ENCODE measurements around the gene LPAR1. TPM values are rescaled to one million over a fixed set of nuclear protein-coding genes. Genes with fewer than 3 reads are reported as not detected.
"Not testable (repeated sequence)": the region's sequence is repeated elsewhere in the genome, so short reads cannot be mapped to it uniquely, and the experiment has no call there.

Gene LPAR1
- total RNA-seq, 1 experiment from 2014 or later, result 21.7 TPM

GRCh38 chr9:111052791-111053190, 14.5 kb upstream of the LPAR1 start:
- Histone ChIP-seq H3K27me3 (replicated peaks) (no peaks in the 10 kb centered on the region), H3K9me3 (replicated peaks) (no peaks in the 10 kb centered on the region), H3K36me3 (no peaks in the 10 kb centered on the region), H3K27ac (no peak overlapping the region), H3K4me1 (replicated peaks) (no peaks in the 10 kb centered on the region), H3K4me3 (no peak overlapping the region)
- DNase-seq (ENCODE audit: low read depth in 1 of 2, low spot score in 2 of 2), result no peak

- H3K27ac ChIP-seq, result no peak overlapping the region
- H3K36me3 ChIP-seq, result no peaks in the 10 kb centered on the region
- no peaks in the 10 kb centered on the region for H3K27me3 ChIP-seq (replicated peaks)
- H3K9me3 ChIP-seq (replicated peaks), result no peaks in the 10 kb centered on the region
- no peak overlapping the region for H3K4me3 ChIP-seq
- no peak for DNase-seq (ENCODE audit: low read depth in 1 of 2, low spot score in 2 of 2)
- no peaks in the 10 kb centered on the region for H3K4me1 ChIP-seq (replicated peaks)
These were observed 13.1 kb upstream of the LPAR1 start for GRCh38 chr9:111051400-111051799.

DNA sequence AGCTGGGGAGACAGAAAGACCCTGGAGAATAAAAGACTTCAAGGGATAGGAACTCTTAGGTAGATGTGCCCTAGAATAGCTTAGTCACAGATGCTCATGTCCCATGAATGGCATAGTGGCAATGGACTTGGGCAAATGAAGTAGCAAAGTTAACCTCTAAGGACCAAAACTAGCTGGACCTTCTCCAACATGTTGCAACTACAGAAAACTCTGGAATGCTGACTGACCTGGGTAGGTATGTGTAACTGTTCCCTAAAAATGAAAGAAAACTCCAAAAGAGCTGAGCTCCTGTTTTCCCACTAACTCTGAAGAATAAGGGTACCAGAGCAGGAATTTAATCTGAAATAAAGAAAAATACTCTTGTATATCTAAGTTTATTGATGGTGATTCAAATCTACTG, 12.5 kb upstream of the LPAR1 start:
- Histone ChIP-seq H3K36me3 (no peaks in the 10 kb centered on the region), H3K27me3 (replicated peaks) (no peaks in the 10 kb centered on the region), H3K9me3 (replicated peaks) (no peaks in the 10 kb centered on the region), H3K27ac (no peak overlapping the region), H3K4me3 (no peak overlapping the region), H3K4me1 (replicated peaks) (no peaks in the 10 kb centered on the region)
- DNase-seq (ENCODE audit: low read depth in 1 of 2, low spot score in 2 of 2), result no peak

GRCh38 chr9:111047287-111047686, 9.0 kb upstream of the LPAR1 start:
- H3K9me3 ChIP-seq (replicated peaks); H3K36me3 ChIP-seq; H3K27ac ChIP-seq; H3K4me1 ChIP-seq (replicated peaks); H3K27me3 ChIP-seq (replicated peaks); H3K4me3 ChIP-seq; DNase-seq (ENCODE audit: low read depth in 1 of 2, low spot score in 2 of 2): not testable (repeated sequence)

DNA sequence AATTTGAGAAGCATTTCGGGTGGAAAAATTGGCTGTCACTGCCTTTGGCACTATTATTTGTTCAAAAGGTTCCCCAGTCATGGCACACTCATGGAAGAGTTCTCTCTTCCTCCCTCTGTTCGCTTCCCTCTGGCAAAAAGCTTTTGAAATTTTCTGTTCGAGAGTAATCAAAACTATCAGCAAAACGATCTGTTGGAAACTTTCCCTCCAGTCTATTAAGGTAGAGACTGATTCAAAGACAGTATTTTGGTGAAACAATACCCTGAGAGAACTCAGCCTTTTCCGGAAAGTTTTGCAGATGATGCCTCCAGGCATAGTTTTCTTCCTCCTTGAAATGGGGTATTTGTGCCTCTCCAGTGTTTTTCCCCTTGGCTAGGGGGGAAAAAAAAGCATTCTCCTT, 3.6 kb upstream of the LPAR1 start:
- H3K4me3 ChIP-seq, result no peak overlapping the region
- peaks cover 2% of the 10 kb centered on the region; the same call in 1 of the 2 replicates for H3K4me1 ChIP-seq (replicated peaks)
- H3K36me3 ChIP-seq, result peaks cover 3% of the 10 kb centered on the region
- H3K9me3 ChIP-seq (replicated peaks), result 0 out of 2 replicates have a peak, but pooled peaks cover 3% of the 10 kb centered on the region
- DNase-seq (ENCODE audit: low read depth in 1 of 2, low spot score in 2 of 2), result no peak
- no peaks in the 10 kb centered on the region for H3K27me3 ChIP-seq (replicated peaks)
- H3K27ac ChIP-seq, result no peak overlapping the region

DNA sequence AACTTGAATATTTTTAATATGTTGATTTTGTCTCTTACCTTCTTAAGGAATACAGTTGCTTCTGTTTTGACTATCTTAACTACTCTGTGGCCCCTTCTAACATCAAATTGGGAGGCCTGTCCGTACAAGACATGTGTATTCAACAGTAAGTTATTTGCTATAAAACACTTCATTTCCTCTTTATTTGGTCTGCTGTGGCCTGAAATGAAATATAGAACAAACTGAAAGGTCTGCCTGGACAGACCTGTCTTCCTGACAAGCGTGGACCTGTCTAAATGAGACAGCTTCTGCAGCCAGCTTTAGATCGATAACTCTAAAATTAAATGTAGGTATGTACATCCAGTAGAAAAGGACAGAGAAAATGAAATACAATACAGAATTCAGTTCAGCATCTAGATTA, 2.2 kb upstream of the LPAR1 start:
- H3K27me3 ChIP-seq (replicated peaks), result no peaks in the 10 kb centered on the region
- no peak overlapping the region for H3K4me3 ChIP-seq
- H3K36me3 ChIP-seq, result peaks cover 7% of the 10 kb centered on the region
- no peak overlapping the region for H3K27ac ChIP-seq
- peaks cover 8% of the 10 kb centered on the region; the same call in 1 of the 2 replicates for H3K4me1 ChIP-seq (replicated peaks)
- H3K9me3 ChIP-seq (replicated peaks), result 0 out of 2 replicates have a peak, but pooled peaks cover 3% of the 10 kb centered on the region
- DNase-seq (ENCODE audit: low read depth in 1 of 2, low spot score in 2 of 2), result no peak

DNA sequence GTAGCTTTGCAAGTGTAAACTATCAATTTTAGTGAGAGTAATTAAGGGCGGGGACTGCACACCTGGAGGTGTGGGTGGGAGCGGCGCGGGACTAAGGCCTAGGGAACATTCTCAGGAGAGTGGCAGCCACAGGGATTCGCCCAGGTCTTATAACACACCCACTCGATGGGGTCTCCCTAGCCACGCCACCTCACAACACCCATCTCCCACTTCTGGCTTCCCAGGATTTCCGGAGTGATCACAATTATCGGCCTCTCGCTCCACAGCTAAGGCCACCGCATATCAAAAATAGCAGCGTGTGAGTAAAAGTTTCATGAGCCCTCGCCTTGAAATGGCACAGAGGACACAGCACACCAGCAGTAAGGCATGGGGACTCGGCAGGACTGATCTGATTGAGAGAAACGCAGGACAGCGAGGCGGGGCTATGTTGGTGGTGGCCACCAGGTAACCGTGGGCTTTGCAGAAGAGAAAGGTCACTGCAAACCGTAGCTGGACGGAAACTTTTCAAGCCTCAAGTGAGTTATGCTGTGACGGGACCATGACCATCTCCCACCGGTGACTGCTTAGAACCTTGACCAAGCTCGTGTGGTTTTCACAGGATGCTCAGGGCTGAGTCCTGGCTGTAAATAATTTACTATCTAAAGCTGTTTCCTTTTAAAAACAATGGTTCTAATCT, 1.1 kb upstream of the LPAR1 start:
- Histone ChIP-seq H3K27me3 (replicated peaks) (no peaks in the 10 kb centered on the region), H3K4me3 (peak overlapping the region; percentile 95; the same call in 1 of the 2 replicates), H3K27ac (no peak overlapping the region), H3K36me3 (peaks cover 8% of the 10 kb centered on the region), H3K4me1 (replicated peaks) (peaks cover 13% of the 10 kb centered on the region), H3K9me3 (replicated peaks) (0 out of 2 replicates have a peak, but pooled peaks cover 3% of the 10 kb centered on the region)
- no peak for DNase-seq (ENCODE audit: low read depth in 1 of 2, low spot score in 2 of 2)

DNA sequence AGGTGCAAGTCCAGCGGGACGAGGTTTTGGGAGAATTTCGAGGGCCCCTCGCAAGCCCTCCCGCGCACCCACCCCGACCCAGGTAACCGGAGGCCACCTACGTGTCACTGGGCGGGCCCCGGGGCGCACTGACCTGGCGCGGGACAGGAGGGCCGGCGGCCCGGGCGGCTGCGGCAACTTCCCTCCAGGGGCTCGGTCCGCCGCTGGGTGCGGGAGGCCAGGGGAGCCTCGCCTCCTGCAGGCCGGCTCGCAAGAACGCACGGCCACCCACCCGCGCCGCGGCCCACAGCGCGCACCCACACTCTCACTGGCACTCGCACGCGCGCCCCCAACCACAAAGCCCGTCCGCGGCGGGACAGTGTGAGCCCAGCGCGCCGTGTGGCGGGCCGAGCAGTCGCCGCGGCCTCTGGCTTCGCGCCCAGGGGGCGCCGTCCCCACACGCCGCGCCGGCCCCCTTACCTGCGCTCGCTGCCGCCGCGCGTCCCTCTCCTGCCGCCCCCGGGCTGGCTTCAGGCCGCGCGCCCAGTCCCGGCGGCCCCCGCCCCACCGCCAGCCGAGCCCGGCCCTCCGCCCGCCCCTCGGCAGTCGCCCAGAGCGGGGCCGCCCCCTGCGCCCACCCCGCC, 451 bp downstream of the LPAR1 start:
- 0 out of 2 replicates have a peak, but pooled peaks cover 3% of the 10 kb centered on the region for H3K9me3 ChIP-seq (replicated peaks)
- peak; percentile 46 to 70 for DNase-seq (ENCODE audit: low read depth in 1 of 2, low spot score in 2 of 2)
- H3K36me3 ChIP-seq, result peaks cover 8% of the 10 kb centered on the region
- no peaks in the 10 kb centered on the region for H3K27me3 ChIP-seq (replicated peaks)
- peak overlapping the region; percentile 55 for H3K27ac ChIP-seq
- peaks cover 20% of the 10 kb centered on the region for H3K4me1 ChIP-seq (replicated peaks)
- peak overlapping the region; percentile 95 for H3K4me3 ChIP-seq

DNA sequence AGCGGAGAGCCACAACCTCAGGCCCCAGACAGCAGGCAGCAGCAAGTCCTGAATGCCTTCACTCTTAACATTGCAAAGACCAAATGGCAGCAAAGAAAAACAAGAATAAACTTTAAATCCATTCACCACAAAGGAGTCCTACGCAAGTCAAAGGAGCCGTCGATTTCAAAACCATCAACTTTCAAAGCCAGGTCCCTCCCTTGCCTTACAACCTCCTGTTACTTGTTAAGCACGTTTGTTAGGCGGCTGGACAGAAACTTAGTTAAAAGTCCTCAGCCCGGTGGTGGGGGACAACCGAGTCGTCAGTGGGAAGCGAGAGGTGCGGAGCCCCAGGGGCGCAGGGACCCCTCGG, 938 bp downstream of the LPAR1 start:
- peaks cover 8% of the 10 kb centered on the region for H3K36me3 ChIP-seq
- peak in 1 of 2 experiments; percentile 57 for DNase-seq (ENCODE audit: low read depth in 1 of 2, low spot score in 2 of 2)
- no peaks in the 10 kb centered on the region for H3K27me3 ChIP-seq (replicated peaks)
- H3K27ac ChIP-seq, result peak overlapping the region; percentile 55
- H3K4me3 ChIP-seq, result peak overlapping the region; percentile 95
- H3K9me3 ChIP-seq (replicated peaks), result 0 out of 2 replicates have a peak, but pooled peaks cover 3% of the 10 kb centered on the region
- peaks cover 20% of the 10 kb centered on the region for H3K4me1 ChIP-seq (replicated peaks)

DNA sequence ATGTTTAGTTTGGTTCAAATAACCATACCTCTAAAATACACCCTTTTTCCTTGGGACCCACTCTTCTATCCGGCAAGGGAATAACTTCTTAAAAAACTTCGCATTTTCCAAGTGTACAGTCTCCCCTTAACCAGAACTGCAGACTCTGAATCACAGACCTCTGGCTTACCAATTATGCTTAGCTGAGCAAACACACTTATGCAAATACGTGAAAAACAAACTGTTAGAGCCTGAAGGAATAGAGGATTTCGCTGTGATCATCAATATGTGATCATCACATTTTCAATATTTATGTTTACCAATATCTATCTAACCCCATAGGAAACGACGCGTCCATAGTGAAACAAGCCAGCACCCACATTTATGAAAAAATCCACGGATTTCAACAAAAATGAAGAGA, 1.3 kb downstream of the LPAR1 start:
- H3K4me3 ChIP-seq, result peak overlapping the region; percentile 95
- no peak for DNase-seq (ENCODE audit: low read depth in 1 of 2, low spot score in 2 of 2)
- no peaks in the 10 kb centered on the region for H3K27me3 ChIP-seq (replicated peaks)
- peaks cover 8% of the 10 kb centered on the region for H3K36me3 ChIP-seq
- H3K4me1 ChIP-seq (replicated peaks), result peaks cover 20% of the 10 kb centered on the region
- H3K27ac ChIP-seq, result no peak overlapping the region; the same call in 1 of the 2 replicates
- 0 out of 2 replicates have a peak, but pooled peaks cover 3% of the 10 kb centered on the region for H3K9me3 ChIP-seq (replicated peaks)

- Histone ChIP-seq H3K27me3 (replicated peaks) (no peaks in the 10 kb centered on the region), H3K4me1 (replicated peaks) (peaks cover 20% of the 10 kb centered on the region), H3K27ac (no peak overlapping the region), H3K36me3 (peaks cover 8% of the 10 kb centered on the region), H3K9me3 (replicated peaks) (0 out of 2 replicates have a peak, but pooled peaks cover 3% of the 10 kb centered on the region), H3K4me3 (no peak overlapping the region)
- DNase-seq (ENCODE audit: low read depth in 1 of 2, low spot score in 2 of 2), result no peak
These were observed 1.9 kb downstream of the LPAR1 start for GRCh38 chr9:111036429-111036789.

GRCh38 chr9:111035543-111036428, 2.5 kb downstream of the LPAR1 start:
- Histone ChIP-seq H3K4me3 (no peak overlapping the region), H3K9me3 (replicated peaks) (0 out of 2 replicates have a peak, but pooled peaks cover 3% of the 10 kb centered on the region), H3K4me1 (replicated peaks) (peaks cover 20% of the 10 kb centered on the region), H3K27ac (no peak overlapping the region), H3K36me3 (peaks cover 8% of the 10 kb centered on the region), H3K27me3 (replicated peaks) (no peaks in the 10 kb centered on the region)
- DNase-seq (ENCODE audit: low read depth in 1 of 2, low spot score in 2 of 2), result no peak

- peaks cover 20% of the 10 kb centered on the region for H3K4me1 ChIP-seq (replicated peaks)
- no peak overlapping the region for H3K27ac ChIP-seq
These were observed 3.3 kb downstream of the LPAR1 start for GRCh38 chr9:111034898-111035539.

More at GRCh38 chr9:111034898-111035539, 3.3 kb downstream of the LPAR1 start:
- Histone ChIP-seq H3K9me3 (replicated peaks) (0 out of 2 replicates have a peak, but pooled peaks cover 3% of the 10 kb centered on the region), H3K4me3 (no peak overlapping the region), H3K36me3 (peaks cover 10% of the 10 kb centered on the region), H3K27me3 (replicated peaks) (no peaks in the 10 kb centered on the region)
- DNase-seq (ENCODE audit: low read depth in 1 of 2, low spot score in 2 of 2), result no peak

Data from SJSA1 (cell line).